Caco-2 (cell line): Measurements from ENCODE around the gene AQR. TPM values are rescaled to one million over a fixed set of nuclear protein-coding genes. Genes with fewer than 3 reads are reported as not detected.

Experiments used
- BruUV-seq: library from RNA; stranded (reverse); fragments of 400-500 nt; replicated peaks from 2 replicates; lab custom pipeline; 2021; lab: Mats Ljungman, UMichigan
- CTCF ChIA-PET: fragments of 300-600 bp; sonication (Branson Sonifier 250); formaldehyde crosslinking; loops from one replicate; lab custom pipeline; 2022; ENCODE audit warnings: antibody characterized with exemption; lab: Charles Lee
- POLR2A ChIA-PET: fragments of 300-600 bp; sonication (Branson Sonifier 250); formaldehyde crosslinking; loops from one replicate; lab custom pipeline; 2022; ENCODE audit warnings: antibody characterized with exemption; lab: Charles Lee
- DNase-seq, 2 experiments: peaks; one replicate each; pipeline versions ENCODE4 v3.0.0 to v3.0.0-alpha.2; 2020 to 2022
- H3K27me3 ChIP-seq: replicated peaks from 2 replicates; pipeline ENCODE4 v1.6.0; 2011; ENCODE audit warnings: low read length; ENCODE audit not compliant: control insufficient read depth, insufficient read depth
- H3K36me3 ChIP-seq: 2 replicates; pipeline ENCODE4 v1.5.1; 2011; ENCODE audit warnings: low read length; ENCODE audit not compliant: control insufficient read depth, insufficient read depth
- H3K4me1 ChIP-seq: fragments of 250-450 bp; sonication (Bioruptor Pico); 2 replicates; pipeline ENCODE4 v1.5.1; 2020; ENCODE audit warnings: mild to moderate bottlenecking
- H3K4me3 ChIP-seq: 2 replicates; pipeline ENCODE4 v1.5.1; 2011; ENCODE audit warnings: low read depth, mild to moderate bottlenecking, control low read depth, low read length
- H3K9me3 ChIP-seq: fragments of 250-450 bp; sonication (Bioruptor Pico); 2 replicates; pipeline ENCODE4 v1.5.1; 2020; ENCODE audit warnings: mild to moderate bottlenecking, moderate library complexity
- H3K27ac Mint-ChIP-seq: one replicate; pipeline ENCODE4 v1.8.0; 2022; ENCODE audit warnings: mixed read lengths; ENCODE audit not compliant: unreplicated experiment
- H3K27me3 Mint-ChIP-seq: one replicate; pipeline ENCODE4 v1.8.0; 2022; ENCODE audit warnings: mixed read lengths; ENCODE audit not compliant: insufficient read depth, unreplicated experiment
- H3K36me3 Mint-ChIP-seq: one replicate; pipeline ENCODE4 v1.8.0; 2022; ENCODE audit warnings: mild to moderate bottlenecking, mixed read lengths; ENCODE audit not compliant: insufficient read depth, unreplicated experiment
- H3K4me1 Mint-ChIP-seq: one replicate; pipeline ENCODE4 v1.8.0; 2022; ENCODE audit warnings: low read depth, mixed read lengths; ENCODE audit not compliant: unreplicated experiment
- H3K4me3 Mint-ChIP-seq: one replicate; pipeline ENCODE4 v1.8.0; 2022; ENCODE audit warnings: mild to moderate bottlenecking, moderate library complexity, mixed read lengths; ENCODE audit not compliant: unreplicated experiment
- H3K9me3 Mint-ChIP-seq: one replicate; pipeline ENCODE4 v1.8.0; 2022; ENCODE audit warnings: mixed read lengths; ENCODE audit not compliant: unreplicated experiment
- CTCF ChIP-seq, 2 experiments: fragments of 200-600 bp in 1 of 2; IDR thresholded peaks; 1 replicate in 1 of 2; 2 replicates in 1 of 2; pipeline versions ENCODE4 v1.5.1 to v1.8.0; 2011 to 2022; ENCODE audit warnings: antibody characterized with exemption in 1 of 2, control low read depth in 1 of 2, inconsistent platforms in 1 of 2, low read depth in 1 of 2, low read length in 1 of 2, mild to moderate bottlenecking in 1 of 2, moderate library complexity in 1 of 2; ENCODE audit not compliant: insufficient read depth in 1 of 2, severe bottlenecking in 1 of 2, unreplicated experiment in 1 of 2
- intact Hi-C: fragments of 100-400 bp; cut with micrococcal nuclease; formaldehyde crosslinking; loops from one replicate; pipeline ENCODE4 v1.10.0; 2022; ENCODE audit not compliant: unreplicated experiment
- total RNA-seq: library from RNA; stranded (reverse); gene quantifications from 2 replicates; pipeline ENCODE4 v1.2.3, GENCODE V29; 2022

AQR gene
- total RNA-seq, 1 experiment from 2014 or later, result 27.7 TPM

DNA sequence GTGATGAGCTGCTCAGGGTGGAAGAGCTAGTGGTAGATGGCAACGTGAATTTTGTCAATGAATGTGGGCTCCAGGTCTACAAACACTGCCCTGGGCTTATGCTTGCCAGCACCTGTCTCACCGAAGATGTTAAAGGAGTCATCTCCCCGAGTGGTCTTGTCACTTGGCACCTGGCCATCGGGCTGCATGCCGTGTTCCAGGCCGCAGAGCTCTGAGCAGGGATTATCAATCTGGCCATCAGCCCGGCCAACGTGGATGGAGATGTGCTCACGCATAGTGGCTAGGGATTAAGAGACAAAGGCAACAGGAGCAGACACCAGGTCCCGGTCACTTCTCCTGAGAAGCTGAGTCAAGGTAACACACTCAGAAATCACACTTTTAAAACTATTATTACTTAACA, 119.4 kb downstream of the AQR start:
- no peak for DNase-seq
- Mint-ChIP-seq H3K27me3 (no peaks in the 10 kb centered on the region), H3K4me1 (no peaks in the 10 kb centered on the region), H3K9me3 (no peaks in the 10 kb centered on the region), H3K27ac (no peak overlapping the region), H3K36me3 (no peaks in the 10 kb centered on the region), H3K4me3 (no peak overlapping the region)
- no peaks in the 10 kb centered on the region for H3K36me3 ChIP-seq
- CTCF ChIA-PET, result no interaction called here
- no peak for TF ChIP-seq CTCF (IDR thresholded peaks at IDR 0.05; ENCODE audit: insufficient read depth in 1 of 2, low read depth in 1 of 2, low read length in 1 of 2, severe bottlenecking in 1 of 2, unreplicated experiment in 1 of 2)
- H3K27me3 ChIP-seq, result no peaks in the 10 kb centered on the region
- H3K4me3 ChIP-seq, result no peak overlapping the region
- POLR2A ChIA-PET, result no interaction called here
- no peaks in the 10 kb centered on the region for H3K9me3 ChIP-seq
- no peaks in the 10 kb centered on the region for H3K4me1 ChIP-seq
- intact Hi-C loops, result no loop called here
- BruUV-seq, result no TSS peak

DNA sequence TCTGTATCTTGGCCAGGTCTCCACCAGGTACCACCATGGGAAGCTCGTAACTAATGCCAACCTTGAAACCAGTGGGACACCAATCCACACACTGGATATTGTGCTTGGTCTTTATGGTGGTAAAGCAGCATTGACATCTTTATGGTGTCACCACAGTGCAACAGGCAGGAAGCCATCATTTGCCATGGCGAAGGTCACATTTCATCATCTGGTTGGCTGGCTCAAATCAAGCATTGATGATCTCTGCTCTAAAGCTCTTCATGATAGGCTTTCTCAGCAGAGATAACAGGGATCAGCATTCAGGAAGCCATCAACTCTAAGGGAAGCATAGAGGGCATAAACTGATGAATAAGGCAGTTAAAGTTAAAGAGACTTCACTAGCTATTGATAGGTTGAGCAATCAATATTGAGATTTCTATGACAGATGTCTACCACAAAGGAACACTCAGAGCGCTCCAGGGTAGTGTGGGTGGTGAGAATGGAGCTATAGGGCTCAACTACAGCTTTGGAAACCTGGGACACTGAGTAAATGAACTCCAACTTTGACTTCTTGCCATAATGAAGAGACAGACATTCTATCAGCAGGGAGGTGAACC, 120.1 kb downstream of the AQR start:
- ChIA-PET CTCF (no interaction called here), POLR2A (no interaction called here)
- no peak for DNase-seq
- no peaks in the 10 kb centered on the region for H3K27me3 Mint-ChIP-seq
- no peaks in the 10 kb centered on the region for H3K9me3 Mint-ChIP-seq
- H3K27ac Mint-ChIP-seq, result no peak overlapping the region
- H3K36me3 Mint-ChIP-seq, result no peaks in the 10 kb centered on the region
- intact Hi-C loops, result no loop called here
- H3K4me3 ChIP-seq, result no peak overlapping the region
- BruUV-seq, result no TSS peak
- H3K4me1 ChIP-seq, result no peaks in the 10 kb centered on the region
- H3K27me3 ChIP-seq, result no peaks in the 10 kb centered on the region
- no peaks in the 10 kb centered on the region for H3K9me3 ChIP-seq
- TF ChIP-seq CTCF (IDR thresholded peaks at IDR 0.05; ENCODE audit: insufficient read depth in 1 of 2, low read depth in 1 of 2, low read length in 1 of 2, severe bottlenecking in 1 of 2, unreplicated experiment in 1 of 2), result no peak
- no peak overlapping the region for H3K4me3 Mint-ChIP-seq
- no peaks in the 10 kb centered on the region for H3K4me1 Mint-ChIP-seq
- no peaks in the 10 kb centered on the region for H3K36me3 ChIP-seq

DNA sequence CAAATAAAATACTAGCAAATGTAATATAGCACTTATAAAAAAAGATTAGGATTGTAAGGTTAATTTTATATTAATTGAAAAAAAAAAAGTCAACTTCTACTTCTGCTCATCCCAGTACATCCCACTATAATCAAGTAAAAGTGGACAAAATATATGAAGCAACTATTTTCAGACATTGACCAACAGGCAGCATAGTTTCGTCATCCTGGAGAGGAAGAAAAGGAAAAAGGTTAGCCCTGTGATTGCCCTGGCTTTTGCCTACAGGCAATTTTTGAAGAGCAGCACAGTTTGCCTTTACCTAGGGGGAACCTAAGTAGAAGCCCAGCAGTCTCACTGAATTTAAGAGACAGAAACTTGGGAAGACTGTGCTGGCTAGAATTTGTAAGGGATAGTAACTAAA, 121.9 kb downstream of the AQR start:
- no peaks in the 10 kb centered on the region for H3K27me3 Mint-ChIP-seq
- no peak overlapping the region for H3K4me3 Mint-ChIP-seq
- Histone ChIP-seq H3K27me3 (no peaks in the 10 kb centered on the region), H3K4me3 (no peak overlapping the region), H3K4me1 (no peaks in the 10 kb centered on the region), H3K9me3 (no peaks in the 10 kb centered on the region), H3K36me3 (no peaks in the 10 kb centered on the region)
- BruUV-seq, result no TSS peak
- no peaks in the 10 kb centered on the region for H3K36me3 Mint-ChIP-seq
- DNase-seq, result no peak
- ChIA-PET CTCF (no interaction called here), POLR2A (no interaction called here)
- H3K4me1 Mint-ChIP-seq, result no peaks in the 10 kb centered on the region
- intact Hi-C loops, result no loop called here
- H3K9me3 Mint-ChIP-seq, result no peaks in the 10 kb centered on the region
- no peak for TF ChIP-seq CTCF (IDR thresholded peaks at IDR 0.05; ENCODE audit: insufficient read depth in 1 of 2, low read depth in 1 of 2, low read length in 1 of 2, severe bottlenecking in 1 of 2, unreplicated experiment in 1 of 2)
- H3K27ac Mint-ChIP-seq, result no peak overlapping the region
